Thoracic aorta (tissue), 2 donors: Measurements from ENCODE around the gene WNT7A. TPM values are rescaled to one million over a fixed set of nuclear protein-coding genes. Genes with fewer than 3 reads are reported as not detected.

ENCODE experiments used
- ATAC-seq: fragments of 150-250 bp; one replicate; pipeline ENCODE4 v1.8.0; 2017; ENCODE audit warnings: low read depth; ENCODE audit not compliant: insufficient number of reproducible peaks, low FRiP score
- DNase-seq: peaks from one replicate; pipeline ENCODE4 v3.0.0-alpha.2; 2020; ENCODE audit warnings: low spot score
- H3K27ac ChIP-seq, 2 donors: fragments of 200-600 bp; sonication (generic); 1 replicate in 1 of 2; 2 replicates in 1 of 2; pipeline ENCODE4 v1.5.1; 2016; ENCODE audit warnings: mild to moderate bottlenecking in 2 of 2, moderate library complexity in 2 of 2
- H3K27me3 ChIP-seq: fragments of 200-600 bp; sonication (generic); replicated peaks from 2 replicates; pipeline ENCODE4 v1.6.0; 2016; ENCODE audit warnings: mild to moderate bottlenecking; ENCODE audit not compliant: insufficient read depth
- H3K36me3 ChIP-seq: fragments of 200-600 bp; sonication (generic); one replicate; pipeline ENCODE4 v1.5.1; 2016
- H3K4me1 ChIP-seq, 2 donors: fragments of 200-600 bp; sonication (generic); 1 replicate in 1 of 2; 2 replicates in 1 of 2; pipeline versions ENCODE4 v1.5.1 to v1.6.0; 2016; ENCODE audit warnings: low read depth in 2 of 2, mild to moderate bottlenecking in 1 of 2; ENCODE audit not compliant: control insufficient read depth in 1 of 2
- H3K4me3 ChIP-seq: fragments of 200-600 bp; sonication (generic); 2 replicates; pipeline ENCODE4 v1.5.1; 2016; ENCODE audit warnings: mild to moderate bottlenecking
- H3K9me3 ChIP-seq: fragments of 200-600 bp; sonication (generic); 2 replicates; pipeline ENCODE4 v1.5.1; 2016
- total RNA-seq, 2 donors: library from RNA; depleted of rRNA; stranded (reverse); fragments of >200 nt; gene quantifications; one replicate each; pipeline versions ENCODE4 v1.1.0 to v1.2.3, GENCODE V29; 2016
- TF ChIP-seq, protein P1 (sequence below): fragments of 200-600 bp; sonication (generic); IDR thresholded peaks from one replicate; pipeline ENCODE4 v1.5.1; 2019; ENCODE audit warnings: antibody characterized with exemption

WNT7A gene
- total RNA-seq, 2 donors from 2014 or later, result not detected

DNA sequence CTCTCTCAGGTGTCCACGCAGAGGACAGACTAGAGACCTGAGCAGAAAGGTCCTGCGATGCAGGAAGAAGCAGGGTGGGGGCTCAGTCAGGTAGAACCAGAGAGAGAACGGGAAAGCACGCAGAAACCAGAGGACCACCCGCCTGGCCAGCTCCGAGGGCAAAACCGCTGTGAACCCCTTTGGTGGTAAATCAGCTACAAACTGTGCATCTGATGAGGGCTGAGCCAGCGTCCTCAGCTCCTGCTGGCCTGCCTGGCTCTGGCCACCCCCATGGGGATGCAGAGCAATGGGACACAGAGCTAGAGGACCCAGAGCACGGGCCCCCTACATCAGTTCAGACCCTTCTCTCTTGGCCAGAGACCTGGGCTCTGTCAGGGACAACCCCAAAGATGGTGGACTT, 44.6 kb downstream of the WNT7A start:
- TF ChIP-seq, protein P1, sequence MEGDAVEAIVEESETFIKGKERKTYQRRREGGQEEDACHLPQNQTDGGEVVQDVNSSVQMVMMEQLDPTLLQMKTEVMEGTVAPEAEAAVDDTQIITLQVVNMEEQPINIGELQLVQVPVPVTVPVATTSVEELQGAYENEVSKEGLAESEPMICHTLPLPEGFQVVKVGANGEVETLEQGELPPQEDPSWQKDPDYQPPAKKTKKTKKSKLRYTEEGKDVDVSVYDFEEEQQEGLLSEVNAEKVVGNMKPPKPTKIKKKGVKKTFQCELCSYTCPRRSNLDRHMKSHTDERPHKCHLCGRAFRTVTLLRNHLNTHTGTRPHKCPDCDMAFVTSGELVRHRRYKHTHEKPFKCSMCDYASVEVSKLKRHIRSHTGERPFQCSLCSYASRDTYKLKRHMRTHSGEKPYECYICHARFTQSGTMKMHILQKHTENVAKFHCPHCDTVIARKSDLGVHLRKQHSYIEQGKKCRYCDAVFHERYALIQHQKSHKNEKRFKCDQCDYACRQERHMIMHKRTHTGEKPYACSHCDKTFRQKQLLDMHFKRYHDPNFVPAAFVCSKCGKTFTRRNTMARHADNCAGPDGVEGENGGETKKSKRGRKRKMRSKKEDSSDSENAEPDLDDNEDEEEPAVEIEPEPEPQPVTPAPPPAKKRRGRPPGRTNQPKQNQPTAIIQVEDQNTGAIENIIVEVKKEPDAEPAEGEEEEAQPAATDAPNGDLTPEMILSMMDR, result no peak
- H3K27me3 ChIP-seq, result no peaks in the 10 kb centered on the region
- no peaks in the 10 kb centered on the region for H3K36me3 ChIP-seq
- no peaks in the 10 kb centered on the region for H3K9me3 ChIP-seq
- no peaks in the 10 kb centered on the region for H3K4me1 ChIP-seq
- no peak overlapping the region for H3K4me3 ChIP-seq
- no peak overlapping the region for H3K27ac ChIP-seq
- ATAC-seq (no peak), DNase-seq (no peak)

DNA sequence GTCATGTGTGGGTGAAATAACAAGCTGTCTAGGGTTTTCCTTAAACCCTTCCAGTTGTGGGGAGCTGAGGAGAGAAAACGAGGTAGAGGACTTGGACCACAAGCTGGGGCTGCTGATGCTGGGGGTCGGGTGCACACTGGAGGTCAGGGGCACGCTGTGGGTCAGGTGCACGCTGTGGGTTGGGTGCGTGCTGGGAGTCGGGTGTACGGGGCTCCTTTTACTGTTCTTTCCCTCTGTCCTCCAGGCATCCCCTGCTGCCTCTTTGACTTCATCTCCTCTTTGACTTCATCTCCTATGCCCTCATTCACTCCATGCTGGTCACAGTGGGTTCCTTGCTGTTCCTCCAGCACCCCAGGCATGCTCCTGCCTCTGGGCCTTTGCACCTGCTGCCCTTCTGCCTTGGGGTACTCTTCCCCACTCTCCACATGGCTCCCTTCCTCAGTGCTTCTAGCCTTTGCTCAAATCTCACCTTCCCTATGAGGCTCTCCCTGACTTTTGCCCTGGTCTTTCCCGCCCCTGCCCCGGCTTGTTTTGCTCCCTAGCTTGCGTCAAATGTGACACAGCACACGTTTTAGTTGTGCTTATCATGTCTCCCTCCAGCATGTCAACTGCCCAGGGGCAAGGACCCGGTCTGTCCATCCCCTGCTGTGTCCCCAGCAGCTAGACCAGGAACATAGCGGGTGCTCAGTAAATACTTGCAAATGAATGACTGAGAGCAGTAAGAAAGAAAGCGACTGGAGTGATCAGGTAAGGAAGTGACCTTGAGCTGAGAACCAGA, 45.4 kb downstream of the WNT7A start:
- Histone ChIP-seq H3K4me3 (no peak overlapping the region), H3K9me3 (no peaks in the 10 kb centered on the region), H3K36me3 (no peaks in the 10 kb centered on the region), H3K27me3 (no peaks in the 10 kb centered on the region), H3K27ac (no peak overlapping the region), H3K4me1 (no peaks in the 10 kb centered on the region)
- ATAC-seq (no peak), DNase-seq (no peak)
- TF ChIP-seq, protein P1, result no peak

DNA sequence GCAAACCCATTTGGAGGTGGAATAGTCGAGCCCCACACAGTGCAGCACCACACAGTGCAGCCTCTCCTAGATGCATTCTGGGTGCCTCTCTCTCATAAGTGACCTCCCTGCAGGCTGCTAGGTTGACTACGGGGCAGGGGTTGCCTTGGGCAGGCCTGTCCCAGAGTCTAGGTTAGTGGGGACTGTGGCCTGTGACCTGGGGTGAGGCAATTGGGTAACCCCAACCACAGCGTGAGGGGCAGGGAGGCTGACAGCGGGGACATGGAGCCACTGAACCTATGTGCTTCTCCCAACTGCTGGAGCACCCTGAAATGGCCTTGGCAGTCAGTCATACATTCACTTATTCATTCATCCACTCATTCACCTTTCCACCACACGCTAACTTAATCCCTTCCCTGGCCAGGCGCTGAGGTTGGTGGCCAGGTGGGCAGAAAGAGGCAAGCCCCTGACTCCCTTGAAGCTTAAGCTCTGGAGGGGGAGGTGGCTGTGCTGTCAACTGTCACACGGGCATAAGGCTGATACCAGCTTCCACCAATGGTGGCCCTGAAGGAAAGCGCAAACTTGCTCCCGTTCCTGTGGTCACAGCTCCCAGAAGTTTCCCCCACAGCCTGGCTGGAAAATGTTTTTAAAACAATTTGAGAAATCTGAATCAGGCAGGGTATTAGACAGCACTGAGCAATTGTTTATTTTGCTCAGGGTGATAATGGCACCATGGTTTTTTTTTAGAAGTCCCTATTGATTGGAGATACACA, 46.2 kb downstream of the WNT7A start:
- Histone ChIP-seq H3K27me3 (no peaks in the 10 kb centered on the region), H3K9me3 (no peaks in the 10 kb centered on the region), H3K36me3 (no peaks in the 10 kb centered on the region), H3K4me1 (no peaks in the 10 kb centered on the region), H3K27ac (no peak overlapping the region), H3K4me3 (no peak overlapping the region)
- TF ChIP-seq, protein P1, result no peak
- no peak for ATAC-seq
- DNase-seq, result no peak

GRCh38 chr3:13832130-13832529, 47.7 kb downstream of the WNT7A start:
- Histone ChIP-seq H3K36me3 (no peaks in the 10 kb centered on the region), H3K27me3 (no peaks in the 10 kb centered on the region), H3K9me3 (no peaks in the 10 kb centered on the region), H3K27ac (no peak overlapping the region), H3K4me1 (no peaks in the 10 kb centered on the region), H3K4me3 (no peak overlapping the region)
- no peak for ATAC-seq
- TF ChIP-seq, protein P1, result no peak
- no peak for DNase-seq

GRCh38 chr3:13831386-13831996, 48.4 kb downstream of the WNT7A start:
- no peaks in the 10 kb centered on the region for H3K4me1 ChIP-seq
- no peaks in the 10 kb centered on the region for H3K36me3 ChIP-seq
- no peak overlapping the region for H3K27ac ChIP-seq
- no peaks in the 10 kb centered on the region for H3K27me3 ChIP-seq
- no peak overlapping the region for H3K4me3 ChIP-seq
- DNase-seq (no peak), ATAC-seq (no peak)
- H3K9me3 ChIP-seq, result no peaks in the 10 kb centered on the region
- TF ChIP-seq, protein P1, result no peak
